C4-2B (cell line): ENCODE results near the gene NAV1.

Experiments
- CTCF ChIP-seq: fragments of 450-650 bp; conservative IDR thresholded peaks from 2 replicates; pipeline ENCODE4 v1.5.1; 2017; ENCODE audit warnings: mild to moderate bottlenecking
- ZFX ChIP-seq: fragments of 450-650 bp; IDR thresholded peaks from 2 replicates; pipeline ENCODE4 v1.6.1; 2017

- TF ChIP-seq CTCF = no peak
- TF ChIP-seq ZFX = no peak
Measured at GRCh38 chr1:201535919-201536245, 3.0 kb upstream of the NAV1 start.
